Ishikawa (cell line): ENCODE measurements around the gene BTN1A1.

Experiments used
- CEBPB ChIP-seq: IDR thresholded peaks from 2 replicates; pipeline ENCODE4 v1.6.1; 2012
- CREB1 ChIP-seq: IDR thresholded peaks from 2 replicates; pipeline ENCODE4 v1.6.1; 2012; ENCODE audit warnings: low read depth
- EGR1 ChIP-seq: IDR thresholded peaks from 2 replicates; pipeline ENCODE4 v1.6.1; 2012
- EP300 ChIP-seq: IDR thresholded peaks from 2 replicates; pipeline ENCODE4 v1.6.1; 2012; ENCODE audit warnings: borderline replicate concordance
- FOXM1 ChIP-seq: IDR thresholded peaks from 2 replicates; pipeline ENCODE4 v1.6.1; 2012; ENCODE audit warnings: low read depth, borderline replicate concordance
- MAX ChIP-seq: IDR thresholded peaks from 2 replicates; pipeline ENCODE4 v1.6.1; 2012
- RAD21 ChIP-seq: IDR thresholded peaks from 2 replicates; pipeline ENCODE4 v1.6.1; 2012; ENCODE audit warnings: low read depth
- REST ChIP-seq: IDR thresholded peaks from 2 replicates; pipeline ENCODE4 v1.6.1; 2012; ENCODE audit warnings: low read depth, mild to moderate bottlenecking
- TAF1 ChIP-seq: IDR thresholded peaks from 2 replicates; pipeline ENCODE4 v1.6.1; 2012; ENCODE audit warnings: low read depth, mild to moderate bottlenecking
- TEAD4 ChIP-seq: IDR thresholded peaks from 2 replicates; pipeline ENCODE4 v1.6.1; 2012
- YY1 ChIP-seq: IDR thresholded peaks from 2 replicates; pipeline ENCODE4 v1.6.1; 2012; ENCODE audit warnings: low read depth
- ZBTB7A ChIP-seq: IDR thresholded peaks from 2 replicates; pipeline ENCODE4 v1.6.1; 2012; ENCODE audit warnings: low read depth

DNA sequence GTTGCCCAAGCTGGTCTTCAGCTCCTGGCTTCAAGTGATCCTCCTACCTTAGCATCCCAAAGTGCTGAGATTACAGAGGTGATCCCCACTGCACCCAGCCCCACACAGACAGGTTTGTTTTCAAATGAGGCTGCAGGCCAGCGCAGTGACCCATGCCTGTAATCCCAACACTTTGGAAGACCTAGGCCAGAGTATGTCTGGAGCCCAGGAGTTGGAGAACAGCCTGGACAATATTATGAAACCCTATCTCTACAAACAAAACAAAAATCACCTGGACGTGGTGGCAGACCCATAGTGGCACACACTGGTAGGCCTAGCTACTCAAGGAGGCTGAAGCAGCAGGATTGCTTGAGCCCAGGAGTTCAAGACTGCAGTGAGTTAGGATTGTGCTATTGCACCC is 30.1 kb downstream of the BTN1A1 start:
- TF ChIP-seq YY1 (no peak), CEBPB (no peak), TEAD4 (no peak), EGR1 (no peak), RAD21 (no peak), FOXM1 (no peak), TAF1 (no peak), EP300 (no peak), CREB1 (no peak), REST (no peak), ZBTB7A (no peak), MAX (no peak)
